Liver (tissue), 9 donors: Measurements from ENCODE around the gene PODN. TPM values are rescaled to one million over a fixed set of nuclear protein-coding genes. Genes with fewer than 3 reads are reported as not detected.

ENCODE experiments used
- DNase-seq: peaks from one replicate; pipeline ENCODE4 v3.0.0-alpha.2; 2017; ENCODE audit warnings: low spot score
- H3K27ac ChIP-seq, 2 donors: one replicate each; pipeline ENCODE4 v1.7.0; 2013; ENCODE audit warnings: inconsistent platforms in 2 of 2, low read length in 2 of 2, control low read depth in 1 of 2, low read depth in 1 of 2, mild to moderate bottlenecking in 1 of 2
- H3K27me3 ChIP-seq, 4 donors: one replicate each; pipeline versions ENCODE4 v1.6.1 to v1.7.0; 2013; ENCODE audit warnings: low read length in 3 of 4, inconsistent platforms in 1 of 4, mild to moderate bottlenecking in 1 of 4, moderate library complexity in 1 of 4; ENCODE audit not compliant: control insufficient read depth in 4 of 4, insufficient read depth in 4 of 4
- H3K36me3 ChIP-seq, 4 donors: one replicate each; pipeline versions ENCODE4 v1.6.1 to v1.7.0; 2013; ENCODE audit warnings: low read length in 3 of 4, mild to moderate bottlenecking in 3 of 4, low read depth in 1 of 4, moderate library complexity in 1 of 4; ENCODE audit not compliant: control insufficient read depth in 4 of 4, insufficient read depth in 3 of 4
- H3K4me1 ChIP-seq, 4 donors: one replicate each; pipeline versions ENCODE4 v1.6.1 to v1.7.0; 2013; ENCODE audit warnings: low read length in 3 of 4, mild to moderate bottlenecking in 3 of 4, moderate library complexity in 1 of 4; ENCODE audit not compliant: control insufficient read depth in 4 of 4, insufficient read depth in 4 of 4
- H3K4me3 ChIP-seq, 3 donors: one replicate each; pipeline versions ENCODE4 v1.6.1 to v1.7.0; 2013; ENCODE audit warnings: low read length in 3 of 3, control low read depth in 1 of 3, low read depth in 1 of 3, mild to moderate bottlenecking in 1 of 3
- H3K9ac ChIP-seq, 2 donors: one replicate each; pipeline ENCODE4 v1.7.0; 2013; ENCODE audit warnings: low read length in 2 of 2, mild to moderate bottlenecking in 2 of 2, moderate library complexity in 2 of 2, control low read depth in 1 of 2, low read depth in 1 of 2
- H3K9me3 ChIP-seq, 4 donors: one replicate each; pipeline versions ENCODE4 v1.6.1 to v1.7.0; 2013; ENCODE audit warnings: low read length in 3 of 4; ENCODE audit not compliant: control insufficient read depth in 4 of 4
- EGR1 ChIP-seq, 2 donors: IDR thresholded peaks; 2 replicates each; pipeline ENCODE4 v1.6.1; 2016 to 2018; ENCODE audit warnings: antibody characterized with exemption in 2 of 2, low read depth in 2 of 2
- FOXA2 ChIP-seq: IDR thresholded peaks from 2 replicates; pipeline ENCODE4 v1.6.1; 2016; ENCODE audit warnings: antibody characterized with exemption
- GABPA ChIP-seq, 2 donors: IDR thresholded peaks in 1 of 2; conservative IDR thresholded peaks in 1 of 2; 2 replicates each; pipeline ENCODE4 v1.6.1; 2016; ENCODE audit warnings: antibody characterized with exemption in 2 of 2, mild to moderate bottlenecking in 1 of 2, moderate library complexity in 1 of 2
- HNF4G ChIP-seq: IDR thresholded peaks from 2 replicates; pipeline ENCODE4 v1.6.1; 2016; ENCODE audit warnings: antibody characterized with exemption
- NR2F2 ChIP-seq: IDR thresholded peaks from 2 replicates; pipeline ENCODE4 v1.6.1; 2016; ENCODE audit warnings: antibody characterized with exemption
- RAD21 ChIP-seq, 2 donors: IDR thresholded peaks; 2 replicates each; pipeline ENCODE4 v1.6.1; 2016; ENCODE audit warnings: antibody characterized with exemption in 2 of 2, mild to moderate bottlenecking in 2 of 2
- RXRA ChIP-seq, 2 donors: IDR thresholded peaks; 2 replicates each; pipeline ENCODE4 v1.6.1; 2017 to 2018; ENCODE audit warnings: antibody characterized with exemption in 2 of 2, mild to moderate bottlenecking in 1 of 2
- SP1 ChIP-seq: IDR thresholded peaks from 2 replicates; pipeline ENCODE4 v1.6.1; 2018; ENCODE audit warnings: antibody characterized with exemption, mild to moderate bottlenecking
- TAF1 ChIP-seq: conservative IDR thresholded peaks from 2 replicates; pipeline ENCODE4 v1.6.1; 2016; ENCODE audit warnings: antibody characterized with exemption, mild to moderate bottlenecking
- WGBS: extraction: QIAGEN DNeasy Blood & Tissue Kit; methylation state at CpG from one replicate; pipeline ENCODE4 v1.1.7; 2013; 5-methylcytosine and 5-hydroxymethylcytosine counted together
- polyA plus RNA-seq, 2 donors: library from polyadenylated mRNA; stranded (reverse) in 1 of 2; unstranded in 1 of 2; fragments of 200-250 nt in 1 of 2; fragments of >200 nt in 1 of 2; fragmentation: Nextera tagmentation in 1 of 2; extraction: Ambion mirVana in 1 of 2; gene quantifications; one replicate each; pipeline versions ENCODE4 v1.2.1 to v1.2.3, GENCODE V29; 2013 to 2015
- total RNA-seq, 2 donors: library from RNA; depleted of rRNA; stranded (reverse); fragments of >200 nt; gene quantifications; one replicate each; pipeline ENCODE4 v1.2.3, GENCODE V29; 2014
- TF ChIP-seq, protein P1 (sequence below): IDR thresholded peaks from 2 replicates; pipeline ENCODE4 v1.6.1; 2016; ENCODE audit warnings: antibody characterized with exemption
- TF ChIP-seq, protein P2 (sequence below): fragments of 150-350 bp; IDR thresholded peaks from 2 replicates; pipeline ENCODE4 v1.5.1; 2017; ENCODE audit warnings: improper control_type of control experiment, low read depth, low read length; ENCODE audit not compliant: missing input control
- donor health status: healthy.
- donor health status: healthy.
- donor health status: healthy.
- donor health status: healthy.
- donor health status: healthy.

The PODN gene
- total and polyA plus RNA-seq, 4 donors: 1.9 to 10.8 (median 6.3) TPM

DNA sequence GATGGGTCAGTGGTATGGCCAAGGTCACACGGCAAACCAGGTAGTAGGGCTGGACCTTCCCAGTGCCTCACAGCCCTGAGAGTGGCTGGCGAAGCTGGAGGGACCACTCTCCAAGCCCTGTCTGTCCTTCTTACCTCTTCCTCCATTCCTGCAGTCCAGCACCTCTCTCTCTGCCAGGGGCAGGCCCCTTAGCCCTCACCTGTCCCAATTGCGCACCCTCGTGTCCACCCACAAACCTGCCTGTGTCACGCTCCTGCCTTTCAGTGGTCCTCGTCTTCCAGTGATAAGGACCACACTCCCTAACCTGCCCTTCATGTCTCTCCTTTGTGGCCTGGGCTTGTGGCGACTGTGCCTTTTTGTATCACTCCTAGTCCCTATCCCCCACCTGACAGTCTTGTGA is 3.4 kb downstream of the PODN start:
- peaks cover 2 to 7% (median 3%) of the 10 kb centered on the region in 4 donors for H3K4me1 ChIP-seq
- WGBS: 97% methylated on average over 7 of the region's 7 CpGs
- H3K9ac ChIP-seq: no peak overlapping the region
- no peaks in the 10 kb centered on the region for H3K36me3 ChIP-seq
- H3K9me3 ChIP-seq: no peaks in the 10 kb centered on the region
- no peak overlapping the region for H3K27ac ChIP-seq
- TF ChIP-seq SP1 (no peak), RAD21 (IDR thresholded peaks at IDR 0.05) (no peak)
- DNase-seq: no peak
- H3K27me3 ChIP-seq: no peaks in the 10 kb centered on the region
- no peak overlapping the region for H3K4me3 ChIP-seq

DNA sequence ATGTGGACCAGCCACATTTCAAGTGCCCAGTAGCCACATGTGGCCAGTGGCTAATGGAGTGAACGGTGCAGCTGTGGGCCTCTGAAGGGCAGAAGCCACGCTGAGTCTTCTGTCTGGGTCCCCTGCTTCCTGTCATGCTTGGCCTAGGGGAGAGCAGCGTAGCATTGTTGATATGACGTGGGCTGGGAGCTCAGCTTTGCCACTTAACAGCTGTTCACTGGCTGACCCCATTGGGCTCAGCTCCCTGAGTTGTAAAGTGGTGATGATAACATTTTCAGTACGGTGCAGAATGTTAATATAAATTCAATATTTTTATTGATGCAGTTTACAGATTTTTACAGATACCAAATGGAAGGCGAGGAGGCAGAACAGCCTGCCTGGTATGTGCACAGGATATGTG is 4.5 kb downstream of the PODN start:
- H3K4me3 ChIP-seq: no peak overlapping the region
- H3K9ac ChIP-seq: no peak overlapping the region
- no peaks in the 10 kb centered on the region for H3K9me3 ChIP-seq
- peaks cover 2 to 5% (median 3%) of the 10 kb centered on the region in 4 donors for H3K4me1 ChIP-seq
- no peak for TF ChIP-seq NR2F2
- no peak for TF ChIP-seq FOXA2
- TF ChIP-seq EGR1 (IDR thresholded peaks at IDR 0.05; ENCODE audit: low read depth in 2 of 2): no peak
- no peak for TF ChIP-seq RAD21 (IDR thresholded peaks at IDR 0.05)
- no peak for TF ChIP-seq GABPA (IDR thresholded peaks at IDR 0.05 in 1 of 2, conservative IDR thresholded peaks at IDR 0.05 in 1 of 2)
- WGBS: 87% methylated on average over 6 of the region's 6 CpGs
- no peaks in the 10 kb centered on the region for H3K36me3 ChIP-seq
- DNase-seq: no peak
- no peaks in the 10 kb centered on the region for H3K27me3 ChIP-seq
- H3K27ac ChIP-seq: no peak overlapping the region

DNA sequence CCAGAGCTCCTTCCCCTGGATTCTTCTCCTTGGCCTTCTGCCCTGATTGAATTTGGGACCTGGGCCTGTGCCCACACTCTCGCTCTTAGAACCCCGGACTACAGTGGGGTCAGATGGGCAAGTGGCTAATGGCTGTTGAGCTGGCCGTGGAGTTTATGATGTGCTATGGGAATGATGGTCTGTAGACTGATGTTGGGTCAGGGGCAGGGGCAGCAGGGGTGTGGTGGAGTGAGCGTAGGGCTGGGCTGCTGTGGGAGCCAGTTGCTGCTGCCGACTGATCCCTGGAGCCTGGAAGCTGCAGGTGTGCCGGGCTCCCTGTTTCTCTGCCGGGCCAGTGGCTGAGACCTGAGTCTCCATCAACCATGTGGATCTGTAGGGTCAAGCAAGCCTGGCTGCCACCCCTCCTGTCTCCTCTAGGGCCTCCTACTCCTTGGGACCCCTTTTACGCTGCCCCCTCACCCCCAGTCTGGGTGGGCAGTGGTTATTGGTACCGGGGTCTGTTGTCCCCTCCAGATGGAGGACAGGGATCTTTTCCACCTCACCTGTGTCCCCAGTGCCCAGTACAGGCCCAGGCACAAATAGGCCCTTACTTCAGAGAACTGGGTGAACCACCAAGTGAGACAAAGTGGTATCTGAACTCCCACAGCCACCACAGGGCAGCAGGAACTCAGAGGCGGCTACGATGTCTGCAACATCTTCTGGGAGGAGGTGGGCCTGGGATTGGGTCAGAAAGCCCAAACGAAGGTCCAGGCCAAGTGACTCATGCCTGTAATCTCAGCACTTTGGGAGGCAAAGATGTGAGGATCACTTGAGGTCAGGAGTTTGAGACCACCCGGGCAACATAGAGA is 5.1 kb downstream of the PODN start:
- no peak for DNase-seq
- H3K4me1 ChIP-seq: peaks cover 0 to 4% (median 1%) of the 10 kb centered on the region in 4 donors
- no peaks in the 10 kb centered on the region for H3K36me3 ChIP-seq
- H3K4me3 ChIP-seq: no peak overlapping the region
- H3K9me3 ChIP-seq: no peaks in the 10 kb centered on the region
- H3K9ac ChIP-seq: no peak overlapping the region
- no peak for TF ChIP-seq GABPA (IDR thresholded peaks at IDR 0.05 in 1 of 2, conservative IDR thresholded peaks at IDR 0.05 in 1 of 2)
- TF ChIP-seq NR2F2: no peak
- no peak for TF ChIP-seq HNF4G
- H3K27me3 ChIP-seq: no peaks in the 10 kb centered on the region
- H3K27ac ChIP-seq: no peak overlapping the region
- 90% methylated on average over 13 of the region's 13 CpGs for WGBS

DNA sequence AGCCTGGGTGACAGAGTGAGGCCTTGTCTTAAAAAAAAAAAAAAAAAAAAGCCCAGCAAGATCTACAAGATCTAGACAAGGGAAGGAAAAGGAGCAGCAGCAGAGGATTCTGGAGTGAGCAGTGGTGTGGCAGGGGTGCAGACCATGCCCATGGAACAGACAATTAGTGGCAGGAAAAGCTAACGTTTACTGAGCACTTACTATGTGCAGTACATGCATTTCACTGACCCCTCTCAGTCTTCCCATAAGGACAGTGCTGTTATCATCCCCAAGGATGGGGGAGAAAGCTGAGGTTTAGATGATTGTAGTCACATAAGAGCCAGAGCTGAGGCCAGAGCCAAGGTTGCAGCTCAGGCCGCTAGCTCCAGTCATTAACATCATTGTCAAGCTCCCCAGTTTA is 5.9 kb downstream of the PODN start:
- no peak for DNase-seq
- TF ChIP-seq GABPA (IDR thresholded peaks at IDR 0.05 in 1 of 2, conservative IDR thresholded peaks at IDR 0.05 in 1 of 2) (no peak), HNF4G (no peak), TAF1 (no peak), RXRA (IDR thresholded peaks at IDR 0.05) (no peak), SP1 (no peak)
- TF ChIP-seq, protein P1, sequence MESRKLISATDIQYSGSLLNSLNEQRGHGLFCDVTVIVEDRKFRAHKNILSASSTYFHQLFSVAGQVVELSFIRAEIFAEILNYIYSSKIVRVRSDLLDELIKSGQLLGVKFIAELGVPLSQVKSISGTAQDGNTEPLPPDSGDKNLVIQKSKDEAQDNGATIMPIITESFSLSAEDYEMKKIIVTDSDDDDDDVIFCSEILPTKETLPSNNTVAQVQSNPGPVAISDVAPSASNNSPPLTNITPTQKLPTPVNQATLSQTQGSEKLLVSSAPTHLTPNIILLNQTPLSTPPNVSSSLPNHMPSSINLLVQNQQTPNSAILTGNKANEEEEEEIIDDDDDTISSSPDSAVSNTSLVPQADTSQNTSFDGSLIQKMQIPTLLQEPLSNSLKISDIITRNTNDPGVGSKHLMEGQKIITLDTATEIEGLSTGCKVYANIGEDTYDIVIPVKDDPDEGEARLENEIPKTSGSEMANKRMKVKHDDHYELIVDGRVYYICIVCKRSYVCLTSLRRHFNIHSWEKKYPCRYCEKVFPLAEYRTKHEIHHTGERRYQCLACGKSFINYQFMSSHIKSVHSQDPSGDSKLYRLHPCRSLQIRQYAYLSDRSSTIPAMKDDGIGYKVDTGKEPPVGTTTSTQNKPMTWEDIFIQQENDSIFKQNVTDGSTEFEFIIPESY: no peak
- TF ChIP-seq, protein P2, sequence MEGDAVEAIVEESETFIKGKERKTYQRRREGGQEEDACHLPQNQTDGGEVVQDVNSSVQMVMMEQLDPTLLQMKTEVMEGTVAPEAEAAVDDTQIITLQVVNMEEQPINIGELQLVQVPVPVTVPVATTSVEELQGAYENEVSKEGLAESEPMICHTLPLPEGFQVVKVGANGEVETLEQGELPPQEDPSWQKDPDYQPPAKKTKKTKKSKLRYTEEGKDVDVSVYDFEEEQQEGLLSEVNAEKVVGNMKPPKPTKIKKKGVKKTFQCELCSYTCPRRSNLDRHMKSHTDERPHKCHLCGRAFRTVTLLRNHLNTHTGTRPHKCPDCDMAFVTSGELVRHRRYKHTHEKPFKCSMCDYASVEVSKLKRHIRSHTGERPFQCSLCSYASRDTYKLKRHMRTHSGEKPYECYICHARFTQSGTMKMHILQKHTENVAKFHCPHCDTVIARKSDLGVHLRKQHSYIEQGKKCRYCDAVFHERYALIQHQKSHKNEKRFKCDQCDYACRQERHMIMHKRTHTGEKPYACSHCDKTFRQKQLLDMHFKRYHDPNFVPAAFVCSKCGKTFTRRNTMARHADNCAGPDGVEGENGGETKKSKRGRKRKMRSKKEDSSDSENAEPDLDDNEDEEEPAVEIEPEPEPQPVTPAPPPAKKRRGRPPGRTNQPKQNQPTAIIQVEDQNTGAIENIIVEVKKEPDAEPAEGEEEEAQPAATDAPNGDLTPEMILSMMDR: no peak
- peaks cover 0 to 1% (median 0%) of the 10 kb centered on the region in 4 donors for H3K4me1 ChIP-seq
- no peaks in the 10 kb centered on the region for H3K27me3 ChIP-seq
- H3K4me3 ChIP-seq: no peak overlapping the region
- WGBS: 96% methylated on average over 2 of the region's 2 CpGs
- no peaks in the 10 kb centered on the region for H3K36me3 ChIP-seq
- H3K9me3 ChIP-seq: no peaks in the 10 kb centered on the region
- H3K9ac ChIP-seq: no peak overlapping the region
- H3K27ac ChIP-seq: no peak overlapping the region
